BLaER1 (cell line): Measurements from ENCODE around the gene PLAC8L1.
"Not testable (repeated sequence)": the region's sequence is repeated elsewhere in the genome, so short reads cannot be mapped to it uniquely, and the experiment has no call there.

Experiments used
- H3K27ac ChIP-seq: shearing (Covaris generic); formaldehyde crosslinking; 2 replicates; pipeline ENCODE4 v1.8.1; 2022
- H3K27me3 ChIP-seq: shearing (Covaris generic); formaldehyde crosslinking; 2 replicates; pipeline ENCODE4 v1.8.1; 2022
- H3K36me3 ChIP-seq: shearing (Covaris generic); formaldehyde crosslinking; 2 replicates; pipeline ENCODE4 v1.8.1; 2022
- H3K4me1 ChIP-seq: shearing (Covaris generic); formaldehyde crosslinking; 2 replicates; pipeline ENCODE4 v1.8.1; 2022
- H3K4me2 ChIP-seq: shearing (Covaris generic); formaldehyde crosslinking; 2 replicates; pipeline ENCODE4 v1.8.1; 2022
- H3K4me3 ChIP-seq: shearing (Covaris generic); formaldehyde crosslinking; 2 replicates; pipeline ENCODE4 v1.8.1; 2022
- H3K9ac ChIP-seq: shearing (Covaris generic); formaldehyde crosslinking; 2 replicates; pipeline ENCODE4 v1.8.1; 2022
- H3K9me3 ChIP-seq: shearing (Covaris generic); formaldehyde crosslinking; 2 replicates; pipeline ENCODE4 v1.8.1; 2022
- H4K20me1 ChIP-seq: shearing (Covaris generic); formaldehyde crosslinking; 2 replicates; pipeline ENCODE4 v1.8.1; 2022
- Cebpa-rat ChIP-seq: shearing (Covaris generic); IDR thresholded peaks from 2 replicates; pipeline ENCODE4 v1.8.1; 2022

The PLAC8L1 gene

DNA sequence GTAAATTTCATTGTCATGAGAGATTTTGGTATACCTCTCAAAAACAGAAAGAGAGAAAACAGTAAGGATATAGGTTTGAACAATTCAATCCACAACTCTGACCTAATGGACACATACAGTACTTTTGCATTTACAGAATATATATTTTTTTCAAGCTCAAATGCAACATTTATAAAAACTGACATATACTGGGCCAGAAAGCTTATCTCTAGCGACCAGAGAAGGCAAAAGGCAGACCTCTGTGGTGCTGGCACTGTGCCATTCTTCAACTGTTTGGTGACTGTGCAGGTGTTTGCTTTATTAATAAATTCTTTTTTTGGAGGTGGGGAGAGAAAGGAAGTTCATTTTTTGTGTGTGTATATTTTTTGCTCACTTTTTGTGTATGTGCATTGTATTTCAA, 6.0 kb upstream of the PLAC8L1 start:
- Histone ChIP-seq H3K4me2 (peak overlapping the region; percentile 40), H3K4me3 (no peak overlapping the region), H3K9ac (no peak overlapping the region), H3K27ac (no peak overlapping the region), H3K36me3 (peaks cover 47% of the 10 kb centered on the region), H3K27me3 (no peaks in the 10 kb centered on the region), H3K4me1 (peaks cover 30% of the 10 kb centered on the region), H3K9me3 (no peaks in the 10 kb centered on the region), H4K20me1 (peaks cover 9% of the 10 kb centered on the region; the same call in 1 of the 2 replicates)
- TF ChIP-seq Cebpa-rat = no peak

- peaks cover 36% of the 10 kb centered on the region for H3K36me3 ChIP-seq
- no peaks in the 10 kb centered on the region for H3K9me3 ChIP-seq
- H3K27ac ChIP-seq = no peak overlapping the region
- no peak overlapping the region for H3K4me2 ChIP-seq
- peaks cover 30% of the 10 kb centered on the region for H3K4me1 ChIP-seq
- H3K27me3 ChIP-seq = no peaks in the 10 kb centered on the region
- H3K4me3 ChIP-seq = no peak overlapping the region
- no peak overlapping the region for H3K9ac ChIP-seq
- no peak for TF ChIP-seq Cebpa-rat
- H4K20me1 ChIP-seq = no peaks in the 10 kb centered on the region
Observed at GRCh38 chr5:146109379-146109778, 4.0 kb upstream of the PLAC8L1 start.

DNA sequence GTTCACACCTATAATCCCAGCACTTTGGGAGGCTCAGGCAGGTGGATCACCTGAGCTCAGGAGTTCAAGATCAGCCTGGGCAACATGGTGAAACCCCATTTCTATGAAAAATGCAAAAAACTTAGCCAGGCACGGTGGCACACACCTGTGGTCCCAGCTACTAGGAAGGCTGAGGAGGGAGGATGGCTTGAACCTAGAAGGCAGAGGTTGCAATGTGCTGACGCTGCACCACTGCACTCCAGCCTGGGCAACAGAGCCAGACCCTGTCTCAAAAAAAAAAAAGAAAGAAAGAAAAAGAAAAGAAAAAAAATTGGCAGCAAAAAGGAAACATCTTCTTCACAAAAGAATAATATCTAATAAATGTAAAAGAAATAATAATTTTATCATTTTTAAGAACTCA, 3.5 kb upstream of the PLAC8L1 start:
- Histone ChIP-seq H3K4me1 (peaks cover 30% of the 10 kb centered on the region), H3K36me3 (peaks cover 35% of the 10 kb centered on the region)
- H3K27ac ChIP-seq, H3K4me2 ChIP-seq, H3K9ac ChIP-seq, H3K27me3 ChIP-seq, H3K4me3 ChIP-seq, H3K9me3 ChIP-seq, H4K20me1 ChIP-seq: not testable (repeated sequence)

GRCh38 chr5:146107901-146108300, 2.5 kb upstream of the PLAC8L1 start:
- Histone ChIP-seq H3K36me3 (peaks cover 30% of the 10 kb centered on the region), H3K27ac (no peak overlapping the region), H3K27me3 (no peaks in the 10 kb centered on the region), H3K4me3 (no peak overlapping the region), H4K20me1 (no peaks in the 10 kb centered on the region), H3K9me3 (no peaks in the 10 kb centered on the region), H3K4me1 (peaks cover 30% of the 10 kb centered on the region), H3K9ac (no peak overlapping the region), H3K4me2 (no peak overlapping the region)
- no peak for TF ChIP-seq Cebpa-rat

GRCh38 chr5:146103594-146103993, 1.8 kb downstream of the PLAC8L1 start:
- H3K9ac ChIP-seq = no peak overlapping the region
- H3K27me3 ChIP-seq = no peaks in the 10 kb centered on the region
- H3K9me3 ChIP-seq = no peaks in the 10 kb centered on the region
- H3K4me1 ChIP-seq = peaks cover 15% of the 10 kb centered on the region
- 0 out of 2 replicates have a peak, but pooled peaks have one; percentile 7 for TF ChIP-seq Cebpa-rat
- H3K36me3 ChIP-seq = peaks cover 19% of the 10 kb centered on the region
- no peaks in the 10 kb centered on the region for H4K20me1 ChIP-seq
- H3K27ac ChIP-seq = no peak overlapping the region
- no peak overlapping the region for H3K4me2 ChIP-seq
- no peak overlapping the region for H3K4me3 ChIP-seq

DNA sequence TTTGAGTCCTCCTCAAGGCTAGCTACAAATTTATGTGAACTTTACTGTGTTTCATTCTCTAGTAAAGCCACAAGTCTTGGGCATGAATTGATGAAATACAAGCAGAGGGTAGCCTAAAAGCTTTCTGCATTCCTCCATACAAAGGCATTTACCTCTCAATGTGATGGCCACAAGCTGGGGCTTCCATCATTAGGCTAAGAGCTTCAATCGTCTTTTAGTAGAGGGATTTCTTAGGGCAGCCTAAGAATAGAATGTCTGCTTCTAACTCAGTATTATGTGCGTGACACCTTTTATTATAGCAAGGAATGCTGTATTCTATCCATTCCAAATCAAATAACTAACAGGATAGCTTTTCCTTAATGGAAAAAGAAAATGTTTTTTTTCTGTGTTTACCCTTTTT, 3.7 kb downstream of the PLAC8L1 start:
- Histone ChIP-seq H4K20me1 (no peaks in the 10 kb centered on the region), H3K27ac (no peak overlapping the region), H3K36me3 (peaks cover 17% of the 10 kb centered on the region), H3K4me3 (no peak overlapping the region), H3K27me3 (no peaks in the 10 kb centered on the region), H3K9me3 (no peaks in the 10 kb centered on the region), H3K4me2 (no peak overlapping the region), H3K4me1 (no peaks in the 10 kb centered on the region), H3K9ac (no peak overlapping the region)
- TF ChIP-seq Cebpa-rat = no peak

DNA sequence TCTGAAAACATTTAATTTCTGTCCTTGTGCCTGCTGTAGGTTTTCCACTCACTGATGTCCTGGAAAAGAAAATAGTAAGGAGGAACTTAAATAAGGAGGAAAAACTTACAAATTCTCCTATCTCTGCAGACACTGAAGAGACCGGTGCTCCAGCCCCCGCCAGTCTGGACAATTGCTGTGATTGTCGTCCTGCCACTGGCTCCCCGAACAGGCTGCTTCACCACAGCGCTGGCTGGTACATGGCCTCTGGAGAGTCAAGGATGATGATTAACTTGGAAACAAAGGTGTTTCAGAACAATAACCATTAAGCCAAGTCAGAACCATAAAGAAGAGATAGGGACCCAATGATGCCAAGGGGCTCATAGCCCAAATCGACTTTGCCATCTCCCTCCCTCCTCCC, 7.3 kb downstream of the PLAC8L1 start:
- H3K27ac ChIP-seq = no peak overlapping the region
- no peaks in the 10 kb centered on the region for H3K36me3 ChIP-seq
- H3K4me3 ChIP-seq = no peak overlapping the region
- H3K27me3 ChIP-seq = no peaks in the 10 kb centered on the region
- H3K9ac ChIP-seq = no peak overlapping the region
- no peak overlapping the region for H3K4me2 ChIP-seq
- no peaks in the 10 kb centered on the region for H3K9me3 ChIP-seq
- H3K4me1 ChIP-seq = no peaks in the 10 kb centered on the region
- no peaks in the 10 kb centered on the region for H4K20me1 ChIP-seq
- TF ChIP-seq Cebpa-rat = no peak

DNA sequence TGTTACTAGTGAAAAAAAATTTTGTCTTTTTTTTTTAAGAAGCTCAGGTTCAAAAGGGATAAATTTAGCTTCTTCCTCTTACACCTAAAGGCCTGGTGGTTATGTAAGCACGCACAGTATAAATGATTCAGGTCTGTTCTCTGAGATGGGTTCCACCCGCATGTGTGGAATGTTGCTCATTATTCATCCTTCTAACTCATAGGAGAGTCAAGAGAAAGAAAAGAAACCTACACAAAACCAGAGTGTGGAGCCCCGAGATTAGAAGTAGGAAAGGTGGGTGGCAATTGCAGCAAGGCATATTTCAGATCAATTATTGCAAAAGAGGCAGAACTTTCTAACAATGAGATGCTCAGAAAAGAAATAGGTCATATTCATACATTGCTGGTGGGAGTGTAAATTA, 13.5 kb downstream of the PLAC8L1 start:
- Histone ChIP-seq H3K4me3 (no peak overlapping the region), H3K27me3 (no peaks in the 10 kb centered on the region), H3K4me1 (no peaks in the 10 kb centered on the region), H3K27ac (no peak overlapping the region), H3K9me3 (no peaks in the 10 kb centered on the region), H3K4me2 (no peak overlapping the region), H3K36me3 (no peaks in the 10 kb centered on the region), H4K20me1 (no peaks in the 10 kb centered on the region), H3K9ac (no peak overlapping the region)
- no peak for TF ChIP-seq Cebpa-rat

DNA sequence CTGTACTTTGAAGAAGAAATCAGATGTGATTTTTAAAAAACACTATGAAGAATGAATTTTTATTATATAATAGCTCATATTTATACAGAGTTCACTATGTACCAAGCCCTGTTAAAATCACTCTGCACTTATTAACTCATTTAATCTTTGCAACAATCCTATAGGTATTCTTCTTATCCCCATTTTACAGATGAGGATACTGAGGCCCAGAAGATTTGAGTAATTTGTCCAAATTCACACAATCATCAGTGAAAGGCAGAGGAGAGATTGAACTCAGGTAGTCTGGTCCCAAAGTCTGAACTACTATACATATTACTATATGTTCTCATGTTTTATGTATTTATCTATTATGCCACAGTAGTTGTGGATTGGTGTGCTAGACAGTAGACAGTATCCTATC, 16.1 kb downstream of the PLAC8L1 start:
- no peaks in the 10 kb centered on the region for H3K36me3 ChIP-seq
- H3K27ac ChIP-seq = no peak overlapping the region
- H3K4me1 ChIP-seq = no peaks in the 10 kb centered on the region
- H3K4me2 ChIP-seq = no peak overlapping the region
- H3K9ac ChIP-seq = no peak overlapping the region
- H3K27me3 ChIP-seq = no peaks in the 10 kb centered on the region
- no peaks in the 10 kb centered on the region for H3K9me3 ChIP-seq
- TF ChIP-seq Cebpa-rat = no peak
- no peaks in the 10 kb centered on the region for H4K20me1 ChIP-seq
- no peak overlapping the region for H3K4me3 ChIP-seq

GRCh38 chr5:146088098-146088497, 17.3 kb downstream of the PLAC8L1 start:
- no peak for TF ChIP-seq Cebpa-rat
- H3K4me2 ChIP-seq = no peak overlapping the region
- H3K4me3 ChIP-seq = no peak overlapping the region
- H4K20me1 ChIP-seq = no peaks in the 10 kb centered on the region
- H3K27me3 ChIP-seq = no peaks in the 10 kb centered on the region
- no peak overlapping the region for H3K9ac ChIP-seq
- H3K36me3 ChIP-seq = no peaks in the 10 kb centered on the region
- H3K27ac ChIP-seq = no peak overlapping the region
- no peaks in the 10 kb centered on the region for H3K9me3 ChIP-seq
- H3K4me1 ChIP-seq = no peaks in the 10 kb centered on the region

DNA sequence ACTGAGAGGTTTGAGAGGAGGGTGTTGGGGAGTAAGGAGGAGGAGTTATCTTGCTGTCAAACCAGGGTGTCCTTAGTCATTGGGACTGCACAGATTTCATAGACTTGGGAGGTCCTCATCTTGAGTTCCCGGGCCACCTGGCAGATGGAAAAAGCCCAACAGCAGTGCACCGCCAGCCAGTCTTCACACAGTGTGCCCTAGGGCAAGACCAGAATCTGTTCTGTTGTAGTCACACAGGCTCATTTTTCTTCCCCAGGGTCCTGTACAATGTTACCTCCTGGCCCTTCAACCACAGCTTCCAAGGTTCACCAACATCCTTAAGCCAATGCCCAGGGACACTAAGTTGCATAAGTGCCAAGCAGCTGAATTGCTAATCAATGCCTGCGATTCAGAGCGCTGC, 21.0 kb downstream of the PLAC8L1 start:
- Histone ChIP-seq H3K9ac (no peak overlapping the region), H3K4me2 (no peak overlapping the region), H3K9me3 (no peaks in the 10 kb centered on the region), H4K20me1 (no peaks in the 10 kb centered on the region), H3K4me1 (peaks cover 16% of the 10 kb centered on the region), H3K4me3 (no peak overlapping the region), H3K27me3 (no peaks in the 10 kb centered on the region), H3K36me3 (no peaks in the 10 kb centered on the region), H3K27ac (no peak overlapping the region)
- TF ChIP-seq Cebpa-rat = no peak
